ENCODE results near the gene PALLD. TPM values are rescaled to one million over a fixed set of nuclear protein-coding genes. Genes with fewer than 3 reads are reported as not detected.

Gene PALLD
- total RNA-seq, 4 donors from 2014 or later: 1,036 to 2,270 (median 2,202) TPM

GRCh38 chr4:168842186-168842585, 345.3 kb downstream of the PALLD start:
- Histone ChIP-seq H3K27ac (peak overlapping the region; percentile 86 to 100 (median 93)), H3K4me1 (peaks cover 25 to 100% (median 51%) of the 10 kb centered on the region in 3 donors), H3K9me3 (no peaks in the 10 kb centered on the region), H3K36me3 (peaks cover 0 to 10% of the 10 kb centered on the region in 2 donors), H3K27me3 (no peaks in the 10 kb centered on the region), H3K4me3 (no peak overlapping the region)
- 38 to 42% methylated on average over 1 of the region's 1 CpG for WGBS, 2 donors (ENCODE audit: low coverage in 1 of 2)
- TF ChIP-seq POLR2A (IDR thresholded peaks at IDR 0.05) (no peak), POLR2AphosphoS5 (IDR thresholded peaks at IDR 0.05) (no peak), EP300 (IDR thresholded peaks at IDR 0.05) (no peak), CTCF (IDR thresholded peaks at IDR 0.05) (no peak)
- no peak for ATAC-seq

GRCh38 chr4:168843635-168844034, 346.8 kb downstream of the PALLD start:
- H3K27ac ChIP-seq: peak overlapping the region; percentile 86 to 100 (median 93)
- peak overlapping the region; percentile 14 to 16 for H3K4me3 ChIP-seq

GRCh38 chr4:168844353-168845049, 347.6 kb downstream of the PALLD start:
- no peaks in the 10 kb centered on the region for H3K27me3 ChIP-seq
- 14 to 20% methylated on average over 7 to 8 of the region's 8 CpGs for whole genome bisulfite sequencing, 2 donors (ENCODE audit: low coverage in 1 of 2)
- H3K4me3 ChIP-seq: peak overlapping the region in 1 of 2 donors; percentile 16
- peak; percentile 13 for TF ChIP-seq EP300 (IDR thresholded peaks at IDR 0.05)
- no peak for TF ChIP-seq CTCF (IDR thresholded peaks at IDR 0.05)
- no peak for TF ChIP-seq POLR2A (IDR thresholded peaks at IDR 0.05)
- TF ChIP-seq POLR2AphosphoS5 (IDR thresholded peaks at IDR 0.05): peak; percentile 76
- peaks cover 0 to 10% of the 10 kb centered on the region in 2 donors for H3K36me3 ChIP-seq
- H3K27ac ChIP-seq: peak overlapping the region; percentile 86 to 100 (median 93)
- peaks cover 23 to 100% (median 65%) of the 10 kb centered on the region in 3 donors for H3K4me1 ChIP-seq
- ATAC-seq: peak; percentile 59
- no peaks in the 10 kb centered on the region for H3K9me3 ChIP-seq

More at GRCh38 chr4:168843635-168844034, 346.8 kb downstream of the PALLD start:
- Histone ChIP-seq H3K4me1 (peaks cover 25 to 100% (median 59%) of the 10 kb centered on the region in 3 donors), H3K36me3 (peaks cover 0 to 10% of the 10 kb centered on the region in 2 donors), H3K27me3 (no peaks in the 10 kb centered on the region), H3K9me3 (no peaks in the 10 kb centered on the region)
- no peak for ATAC-seq
- TF ChIP-seq EP300 (IDR thresholded peaks at IDR 0.05): no peak
- TF ChIP-seq POLR2AphosphoS5 (IDR thresholded peaks at IDR 0.05): peak; percentile 8
- WGBS, 2 donors (ENCODE audit: low coverage in 1 of 2): 43 to 58% methylated on average over 7 of the region's 7 CpGs

- Histone ChIP-seq H3K36me3 (peaks cover 0 to 10% of the 10 kb centered on the region in 2 donors), H3K9me3 (no peaks in the 10 kb centered on the region), H3K27ac (peak overlapping the region; percentile 86 to 100 (median 93)), H3K4me1 (peaks cover 25 to 100% (median 67%) of the 10 kb centered on the region in 3 donors), H3K27me3 (no peaks in the 10 kb centered on the region), H3K4me3 (no peak overlapping the region)
- 56 to 60% methylated on average over 2 of the region's 2 CpGs for WGBS, 2 donors (ENCODE audit: low coverage in 1 of 2)
- no peak for ATAC-seq
- TF ChIP-seq EP300 (IDR thresholded peaks at IDR 0.05) (no peak), POLR2A (IDR thresholded peaks at IDR 0.05) (no peak), POLR2AphosphoS5 (IDR thresholded peaks at IDR 0.05) (no peak), CTCF (IDR thresholded peaks at IDR 0.05) (no peak)
Measured at GRCh38 chr4:168845897-168846296, 349.0 kb downstream of the PALLD start.

- Histone ChIP-seq H3K27me3 (no peaks in the 10 kb centered on the region), H3K9me3 (no peaks in the 10 kb centered on the region), H3K4me1 (peaks cover 24 to 100% (median 64%) of the 10 kb centered on the region in 3 donors), H3K27ac (peak overlapping the region; percentile 86 to 100 (median 93)), H3K36me3 (peaks cover 0 to 10% of the 10 kb centered on the region in 2 donors), H3K4me3 (no peak overlapping the region)
- TF ChIP-seq POLR2A (IDR thresholded peaks at IDR 0.05): no peak
- TF ChIP-seq EP300 (IDR thresholded peaks at IDR 0.05): no peak
- TF ChIP-seq POLR2AphosphoS5 (IDR thresholded peaks at IDR 0.05): no peak
- TF ChIP-seq CTCF (IDR thresholded peaks at IDR 0.05): no peak
- 43 to 69% methylated on average over 3 to 4 of the region's 4 CpGs for WGBS, 2 donors (ENCODE audit: low coverage in 1 of 2)
- no peak for ATAC-seq
Measured at GRCh38 chr4:168846414-168846813, 349.6 kb downstream of the PALLD start.

Data from gastroesophageal sphincter (tissue), 4 donors.